Transverse colon (tissue), 4 donors: Measurements from ENCODE around the gene TM2D1. TPM values are rescaled to one million over a fixed set of nuclear protein-coding genes. Genes with fewer than 3 reads are reported as not detected.

Experiments used
- DNase-seq: peaks from one replicate; pipeline ENCODE4 v3.0.0-alpha.2; 2019
- H3K27ac ChIP-seq, 4 donors: fragments of 200-600 bp; sonication (generic); 2 replicates each; pipeline ENCODE4 v1.5.1; 2016 to 2018; ENCODE audit warnings: inconsistent platforms in 4 of 4
- H3K27me3 ChIP-seq: fragments of 200-600 bp; sonication (generic); 2 replicates; pipeline ENCODE4 v1.5.1; 2017; ENCODE audit warnings: inconsistent platforms
- H3K36me3 ChIP-seq, 4 donors: fragments of 200-600 bp; sonication (generic); 2 replicates each; pipeline ENCODE4 v1.5.1; 2017 to 2019; ENCODE audit warnings: inconsistent platforms in 4 of 4
- H3K4me1 ChIP-seq, 4 donors: fragments of 200-600 bp; sonication (generic); 2 replicates each; pipeline ENCODE4 v1.5.1; 2017 to 2020; ENCODE audit warnings: inconsistent platforms in 4 of 4
- H3K4me3 ChIP-seq, 4 donors: fragments of 200-600 bp; sonication (generic); 1 replicate in 1 of 4; 2 replicates in 3 of 4; pipeline versions ENCODE4 v1.5.1 to v1.6.1; 2017 to 2019; ENCODE audit warnings: inconsistent platforms in 4 of 4
- H3K9me3 ChIP-seq, 2 donors: fragments of 200-600 bp; sonication (generic); 2 replicates each; pipeline ENCODE4 v1.5.1; 2017 to 2019; ENCODE audit warnings: inconsistent platforms in 2 of 2
- CTCF ChIP-seq, 5 experiments: fragments of 200-600 bp in 3 of 5; fragments of 450-650 bp in 2 of 5; sonication (generic) in 3 of 5; IDR thresholded peaks; 1 replicate in 2 of 5; 2 replicates in 3 of 5; pipeline ENCODE4 v1.5.1; 2016 to 2017; ENCODE audit warnings: antibody characterized with exemption in 5 of 5, inconsistent platforms in 3 of 5, mild to moderate bottlenecking in 2 of 5, moderate library complexity in 1 of 5
- EP300 ChIP-seq: sonication (generic); formaldehyde crosslinking; IDR thresholded peaks from one replicate; pipeline ENCODE4 v1.6.1; 2017; ENCODE audit warnings: antibody characterized with exemption, low read depth
- POLR2A ChIP-seq: fragments of 450-650 bp; IDR thresholded peaks from one replicate; pipeline ENCODE4 v1.6.1; 2016; ENCODE audit warnings: antibody characterized with exemption, mild to moderate bottlenecking, moderate library complexity
- POLR2AphosphoS5 ChIP-seq, 3 donors: sonication (generic); formaldehyde crosslinking; IDR thresholded peaks; one replicate each; pipeline ENCODE4 v1.6.1; 2016; ENCODE audit warnings: antibody characterized with exemption in 3 of 3
- WGBS, 2 donors: methylation state at CpG; one replicate each; pipeline ENCODE4 v1.1.5; 2018; ENCODE audit warnings: low coverage in 1 of 2; 5-methylcytosine and 5-hydroxymethylcytosine counted together
- in situ Hi-C, 4 donors: fragments of 200-750 bp; cut with MboI; loops; one replicate each; pipeline versions ENCODE4 v1.15.0 to v1.15.1; 2017; ENCODE audit warnings: low sequenced_read_pairs in 3 of 4, low pct_ligation_motif_present in 1 of 4, low pct_unique_long_range_greater_than_20kb in 1 of 4
- intact Hi-C: fragments of 100-400 bp; cut with DNase I; formaldehyde crosslinking; loops from one replicate; pipeline ENCODE4 v1.15.1; 2023; ENCODE audit warnings: low total_unique reads
- total RNA-seq, 4 donors: library from RNA; depleted of rRNA; stranded (reverse); fragments of >200 nt; gene quantifications; one replicate each; pipeline ENCODE4 v1.1.0, GENCODE V29; 2016

Gene TM2D1
- total RNA-seq, 4 donors from 2014 or later: 4.6 to 92.0 (median 62.6) TPM

- no peak for DNase-seq
- H3K36me3 ChIP-seq: no peaks in the 10 kb centered on the region
- H3K9me3 ChIP-seq: no peaks in the 10 kb centered on the region
- WGBS, 2 donors: 82 to 90% methylated on average over 2 to 4 of the region's 4 CpGs
- no peak for TF ChIP-seq POLR2AphosphoS5 (IDR thresholded peaks at IDR 0.05)
- H3K4me3 ChIP-seq: no peak overlapping the region
- H3K27ac ChIP-seq: no peak overlapping the region
- intact Hi-C loops: no loop called here
- in situ Hi-C loops: loop anchor here in 1 of 4 donors (25.0 kb wide), 1 partner anchor 583 kb away; no protein-coding TSS in a partner anchor
- H3K27me3 ChIP-seq: no peaks in the 10 kb centered on the region
- H3K4me1 ChIP-seq: peaks cover 0 to 4% (median 0%) of the 10 kb centered on the region in 4 donors
These were observed 79.5 kb downstream of the TM2D1 start for GRCh38 chr1:61645476-61645875.

- no peak overlapping the region for H3K27ac ChIP-seq
- DNase-seq: no peak
- no peak overlapping the region for H3K4me3 ChIP-seq
- TF ChIP-seq CTCF (IDR thresholded peaks at IDR 0.05) (no peak), EP300 (no peak), POLR2AphosphoS5 (IDR thresholded peaks at IDR 0.05) (no peak)
- no peaks in the 10 kb centered on the region for H3K36me3 ChIP-seq
- no peaks in the 10 kb centered on the region for H3K27me3 ChIP-seq
- WGBS, 2 donors: 79 to 80% methylated on average over 4 of the region's 4 CpGs
- H3K4me1 ChIP-seq: peaks cover under 1 to 6% (median under 1%) of the 10 kb centered on the region in 4 donors
- intact Hi-C loops: no loop called here
- H3K9me3 ChIP-seq: no peaks in the 10 kb centered on the region
- in situ Hi-C loops: loop anchor here in 1 of 4 donors (25.0 kb wide), 1 partner anchor 582 kb away; no protein-coding TSS in a partner anchor
These were observed 80.6 kb downstream of the TM2D1 start for GRCh38 chr1:61644303-61644702.

- Histone ChIP-seq H3K27ac (no peak overlapping the region), H3K27me3 (no peaks in the 10 kb centered on the region), H3K4me1 (peaks cover 3 to 9% (median 7%) of the 10 kb centered on the region in 4 donors), H3K9me3 (no peaks in the 10 kb centered on the region), H3K36me3 (no peaks in the 10 kb centered on the region), H3K4me3 (no peak overlapping the region)
- in situ Hi-C loops: loop anchor here in 1 of 4 donors (25.0 kb wide), 1 partner anchor 580 kb away; no protein-coding TSS in a partner anchor
- intact Hi-C loops: no loop called here
- no peak for TF ChIP-seq POLR2A
- TF ChIP-seq EP300: no peak
- TF ChIP-seq POLR2AphosphoS5 (IDR thresholded peaks at IDR 0.05): no peak
- TF ChIP-seq CTCF (IDR thresholded peaks at IDR 0.05): no peak
- DNase-seq: no peak
- WGBS, 2 donors: 73 to 94% methylated on average over 3 to 5 of the region's 5 CpGs
These were observed 82.3 kb downstream of the TM2D1 start for GRCh38 chr1:61642475-61643232.

- peaks cover 3 to 9% (median 7%) of the 10 kb centered on the region in 4 donors for H3K4me1 ChIP-seq
- DNase-seq: peak; percentile 69
- TF ChIP-seq POLR2A (no peak), CTCF (IDR thresholded peaks at IDR 0.05) (peak; percentile 47 to 69 (median 61)), POLR2AphosphoS5 (IDR thresholded peaks at IDR 0.05) (no peak)
- H3K9me3 ChIP-seq: no peaks in the 10 kb centered on the region
- peak overlapping the region; percentile 57 to 75 (median 62) for H3K27ac ChIP-seq
- in situ Hi-C loops: loop anchor here in 1 of 4 donors (25.0 kb wide), 1 partner anchor 579 kb away; no protein-coding TSS in a partner anchor
- no peaks in the 10 kb centered on the region for H3K36me3 ChIP-seq
- H3K4me3 ChIP-seq: peak overlapping the region in 1 of 4 donors; percentile 29
- intact Hi-C loops: no loop called here
- H3K27me3 ChIP-seq: no peaks in the 10 kb centered on the region
- 41 to 46% methylated on average over 6 to 23 of the region's 23 CpGs for WGBS, 2 donors
These were observed 83.2 kb downstream of the TM2D1 start for GRCh38 chr1:61641578-61642336.
